GM23248 (cell line): ENCODE data around the gene PSMB3.

Experiments
- EZH2 ChIP-seq: fragments of 200-600 bp; sonication (generic); IDR thresholded peaks from 2 replicates; pipeline ENCODE4 v1.6.1; 2018; ENCODE audit warnings: antibody characterized with exemption, mild to moderate bottlenecking; ENCODE audit not compliant: insufficient read depth, poor library complexity, severe bottlenecking
- EZH2phosphoT487 ChIP-seq: fragments of 200-600 bp; sonication (generic); IDR thresholded peaks from 2 replicates; pipeline ENCODE4 v1.6.1; 2018; ENCODE audit warnings: antibody characterized with exemption, moderate library complexity, mild to moderate bottlenecking, low read depth; ENCODE audit not compliant: insufficient read depth

DNA sequence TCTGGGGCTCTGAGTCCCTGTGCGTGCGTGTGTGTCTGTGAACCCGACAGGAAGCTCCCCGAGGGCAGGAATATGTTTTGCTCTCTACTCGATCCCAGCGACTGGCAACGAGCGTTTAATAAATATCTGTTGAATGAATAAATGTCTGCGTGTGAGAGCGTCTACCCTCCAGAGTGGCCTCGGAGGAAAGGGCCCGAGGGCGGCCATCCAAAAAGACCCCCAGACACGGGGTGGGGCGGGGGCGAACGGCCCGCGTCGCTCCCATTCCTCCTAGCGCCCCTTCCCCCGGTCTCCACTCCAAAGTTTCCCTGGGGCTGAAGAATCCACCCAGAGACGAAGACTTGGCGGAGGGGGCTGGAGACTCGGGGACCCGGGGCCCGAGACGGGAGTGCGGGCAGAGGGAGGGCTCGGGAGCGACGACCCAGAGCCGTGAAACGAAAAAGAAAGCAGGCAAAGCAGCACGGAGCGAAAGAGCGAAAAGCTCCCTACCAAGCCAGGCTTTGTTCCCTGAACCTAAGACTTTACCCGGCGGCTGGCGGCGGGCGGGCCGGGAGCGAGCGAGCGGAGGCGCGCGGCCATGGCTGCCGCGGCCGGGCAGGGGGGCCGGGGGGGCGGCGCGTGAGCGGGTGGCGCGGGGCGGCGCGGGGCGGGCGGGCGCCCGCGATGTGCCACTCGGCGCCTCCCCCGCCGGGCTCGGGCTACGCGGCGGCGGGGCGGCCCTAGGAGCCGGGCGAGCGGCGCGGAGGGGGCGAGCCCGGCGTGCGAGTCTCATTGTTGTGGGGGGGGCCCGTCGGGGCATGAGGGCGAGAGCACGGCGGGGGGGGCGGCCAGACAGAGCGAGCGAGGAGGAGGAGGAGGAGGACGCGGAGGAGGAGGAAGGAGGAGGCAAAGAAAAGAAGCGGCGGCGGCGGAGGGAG lies 47.7 kb upstream of the PSMB3 start, which contains the start of gene MLLT6:
- TF ChIP-seq EZH2, result no peak
- no peak for TF ChIP-seq EZH2phosphoT487
